ENCODE results near the gene UNC5B.

DNA sequence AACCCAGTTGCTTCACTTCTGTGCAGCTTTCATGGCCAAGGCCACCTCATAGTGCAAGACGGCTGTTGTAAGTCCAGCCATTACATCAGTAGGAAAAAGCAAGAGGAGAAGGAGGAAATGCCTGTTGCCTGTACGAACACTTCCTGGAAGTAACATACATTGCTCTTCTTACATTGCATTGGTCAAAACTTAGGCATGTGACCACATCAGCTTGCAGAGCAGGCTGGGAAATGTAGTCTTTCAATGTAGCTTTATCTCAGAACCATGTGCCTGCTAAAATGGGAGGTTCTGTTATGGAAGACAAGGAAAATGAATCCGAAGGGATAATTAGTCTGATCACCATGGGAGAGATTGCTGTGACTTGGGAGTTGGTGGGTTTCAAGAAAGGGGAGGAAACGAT lies 111.0 kb downstream of the UNC5B start:
- no peak for TF ChIP-seq POLR2A (IDR thresholded peaks at IDR 0.05)
- TF ChIP-seq, protein P1, sequence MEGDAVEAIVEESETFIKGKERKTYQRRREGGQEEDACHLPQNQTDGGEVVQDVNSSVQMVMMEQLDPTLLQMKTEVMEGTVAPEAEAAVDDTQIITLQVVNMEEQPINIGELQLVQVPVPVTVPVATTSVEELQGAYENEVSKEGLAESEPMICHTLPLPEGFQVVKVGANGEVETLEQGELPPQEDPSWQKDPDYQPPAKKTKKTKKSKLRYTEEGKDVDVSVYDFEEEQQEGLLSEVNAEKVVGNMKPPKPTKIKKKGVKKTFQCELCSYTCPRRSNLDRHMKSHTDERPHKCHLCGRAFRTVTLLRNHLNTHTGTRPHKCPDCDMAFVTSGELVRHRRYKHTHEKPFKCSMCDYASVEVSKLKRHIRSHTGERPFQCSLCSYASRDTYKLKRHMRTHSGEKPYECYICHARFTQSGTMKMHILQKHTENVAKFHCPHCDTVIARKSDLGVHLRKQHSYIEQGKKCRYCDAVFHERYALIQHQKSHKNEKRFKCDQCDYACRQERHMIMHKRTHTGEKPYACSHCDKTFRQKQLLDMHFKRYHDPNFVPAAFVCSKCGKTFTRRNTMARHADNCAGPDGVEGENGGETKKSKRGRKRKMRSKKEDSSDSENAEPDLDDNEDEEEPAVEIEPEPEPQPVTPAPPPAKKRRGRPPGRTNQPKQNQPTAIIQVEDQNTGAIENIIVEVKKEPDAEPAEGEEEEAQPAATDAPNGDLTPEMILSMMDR (IDR thresholded peaks at IDR 0.05) = no peak
